Vagina (tissue), 2 donors: ENCODE data around the gene ARL10. TPM values are rescaled to one million over a fixed set of nuclear protein-coding genes. Genes with fewer than 3 reads are reported as not detected.

Experiments
- DNase-seq, 2 donors: peaks; one replicate each; pipeline ENCODE4 v3.0.0-alpha.2; 2017; ENCODE audit errors: extremely low spot score in 2 of 2
- H3K27ac ChIP-seq: fragments of 200-600 bp; sonication (generic); one replicate; pipeline ENCODE4 v1.5.1; 2019
- H3K27me3 ChIP-seq: fragments of 200-600 bp; sonication (generic); one replicate; pipeline ENCODE4 v1.5.1; 2019
- H3K36me3 ChIP-seq, 2 donors: fragments of 200-600 bp; sonication (generic); one replicate each; pipeline ENCODE4 v1.5.1; 2017 to 2019
- H3K4me1 ChIP-seq: fragments of 200-600 bp; sonication (generic); one replicate; pipeline ENCODE4 v1.5.1; 2019
- H3K4me3 ChIP-seq, 2 donors: fragments of 200-600 bp; sonication (generic); 1 replicate in 1 of 2; 2 replicates in 1 of 2; pipeline ENCODE4 v1.5.1; 2016 to 2019
- H3K9me3 ChIP-seq: fragments of 200-600 bp; sonication (generic); one replicate; pipeline ENCODE4 v1.5.1; 2019
- POLR2A ChIP-seq, 2 donors: fragments of 450-650 bp; IDR thresholded peaks; one replicate each; pipeline ENCODE4 v1.6.1; 2017; ENCODE audit warnings: antibody characterized with exemption in 2 of 2, mild to moderate bottlenecking in 2 of 2, moderate library complexity in 2 of 2
- POLR2AphosphoS5 ChIP-seq, 2 donors: sonication (generic); formaldehyde crosslinking; IDR thresholded peaks; one replicate each; pipeline ENCODE4 v1.9.0; 2017; ENCODE audit warnings: antibody characterized with exemption in 2 of 2, mild to moderate bottlenecking in 2 of 2, low read depth in 1 of 2; ENCODE audit not compliant: insufficient read depth in 1 of 2
- intact Hi-C: fragments of 100-400 bp; cut with DNase I; formaldehyde crosslinking; loops from one replicate; pipeline ENCODE4 v1.15.1; 2023
- total RNA-seq: library from RNA; depleted of rRNA; stranded (reverse); fragments of >200 nt; gene quantifications from one replicate; pipeline ENCODE4 v1.2.3, GENCODE V29; 2016
- TF ChIP-seq, protein P1 (sequence below), 3 experiments: fragments of 450-650 bp in 2 of 3; fragments of 200-600 bp in 1 of 3; sonication (generic) in 1 of 3; IDR thresholded peaks; one replicate each; pipeline ENCODE4 v1.5.1; 2017 to 2019; ENCODE audit warnings: antibody characterized with exemption in 3 of 3, mild to moderate bottlenecking in 2 of 3, moderate library complexity in 2 of 3

The ARL10 gene
- total RNA-seq, 1 donor from 2014 or later: 9.8 TPM

DNA sequence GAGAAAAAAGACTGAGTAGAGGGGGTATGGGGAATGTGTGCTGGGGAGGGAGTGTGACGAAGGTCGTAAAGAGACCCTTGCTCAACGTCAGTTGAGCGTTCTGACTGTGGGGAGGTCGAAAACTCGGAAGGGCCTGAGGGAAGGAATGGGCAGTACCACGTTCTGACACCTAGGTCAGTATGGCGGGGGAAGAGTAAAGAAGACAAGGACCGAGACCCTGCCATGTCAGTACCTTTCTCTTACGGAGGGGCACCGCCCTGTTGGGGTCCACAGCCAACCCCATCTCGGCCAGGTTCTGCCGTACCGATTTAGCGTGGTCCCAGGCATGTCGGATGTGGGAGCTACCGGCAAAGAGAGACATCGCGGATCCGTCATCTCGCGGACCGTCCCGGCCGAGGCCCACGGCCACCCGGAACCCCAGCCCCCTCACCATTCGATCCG is 22.7 kb downstream of the ARL10 start:
- intact Hi-C loops: no loop called here
- H3K4me3 ChIP-seq: peak overlapping the region; percentile 76 to 84
- DNase-seq: no peak
- H3K27ac ChIP-seq: peak overlapping the region; percentile 86
- H3K27me3 ChIP-seq: no peaks in the 10 kb centered on the region
- peaks cover 0 to 55% of the 10 kb centered on the region in 2 donors for H3K36me3 ChIP-seq
- TF ChIP-seq, protein P1, sequence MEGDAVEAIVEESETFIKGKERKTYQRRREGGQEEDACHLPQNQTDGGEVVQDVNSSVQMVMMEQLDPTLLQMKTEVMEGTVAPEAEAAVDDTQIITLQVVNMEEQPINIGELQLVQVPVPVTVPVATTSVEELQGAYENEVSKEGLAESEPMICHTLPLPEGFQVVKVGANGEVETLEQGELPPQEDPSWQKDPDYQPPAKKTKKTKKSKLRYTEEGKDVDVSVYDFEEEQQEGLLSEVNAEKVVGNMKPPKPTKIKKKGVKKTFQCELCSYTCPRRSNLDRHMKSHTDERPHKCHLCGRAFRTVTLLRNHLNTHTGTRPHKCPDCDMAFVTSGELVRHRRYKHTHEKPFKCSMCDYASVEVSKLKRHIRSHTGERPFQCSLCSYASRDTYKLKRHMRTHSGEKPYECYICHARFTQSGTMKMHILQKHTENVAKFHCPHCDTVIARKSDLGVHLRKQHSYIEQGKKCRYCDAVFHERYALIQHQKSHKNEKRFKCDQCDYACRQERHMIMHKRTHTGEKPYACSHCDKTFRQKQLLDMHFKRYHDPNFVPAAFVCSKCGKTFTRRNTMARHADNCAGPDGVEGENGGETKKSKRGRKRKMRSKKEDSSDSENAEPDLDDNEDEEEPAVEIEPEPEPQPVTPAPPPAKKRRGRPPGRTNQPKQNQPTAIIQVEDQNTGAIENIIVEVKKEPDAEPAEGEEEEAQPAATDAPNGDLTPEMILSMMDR (IDR thresholded peaks at IDR 0.05): no peak
- TF ChIP-seq POLR2A (IDR thresholded peaks at IDR 0.05) (no peak), POLR2AphosphoS5 (IDR thresholded peaks at IDR 0.05; ENCODE audit: insufficient read depth in 1 of 2, low read depth in 1 of 2) (no peak)
- peaks cover 25% of the 10 kb centered on the region for H3K4me1 ChIP-seq
- no peaks in the 10 kb centered on the region for H3K9me3 ChIP-seq

DNA sequence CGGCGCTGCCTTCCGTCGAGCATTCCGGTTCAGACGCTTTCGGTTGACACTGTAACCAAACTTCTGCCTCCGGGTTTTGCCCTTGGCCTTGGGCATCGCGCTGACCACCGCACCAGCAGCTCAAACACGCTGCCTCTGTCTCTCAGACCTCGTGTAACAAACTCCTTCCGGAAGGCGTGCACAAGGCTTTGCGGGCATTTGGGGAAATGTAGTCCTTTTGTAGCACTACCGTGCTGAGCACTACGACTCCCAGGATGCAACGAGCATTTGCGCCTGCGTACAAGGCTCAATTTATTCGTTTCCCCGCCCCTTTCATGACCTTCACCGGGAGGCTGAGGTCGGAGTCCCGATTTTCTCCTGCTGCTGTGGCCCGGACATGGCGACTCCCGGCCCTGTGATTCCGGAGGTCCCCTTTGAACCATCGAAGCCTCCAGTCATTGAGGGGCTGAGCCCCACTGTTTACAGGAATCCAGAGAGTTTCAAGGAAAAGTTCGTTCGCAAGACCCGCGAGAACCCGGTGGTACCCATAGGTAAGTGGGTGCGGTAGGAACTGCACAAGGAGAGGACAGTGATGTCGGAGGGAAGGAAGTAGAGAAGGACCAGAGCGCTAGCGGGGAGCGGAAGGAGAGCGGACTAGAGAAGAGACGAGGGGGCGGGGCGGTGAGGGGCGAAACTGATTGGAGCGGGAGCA is 23.3 kb downstream of the ARL10 start, which contains the start of the genes HIGD2A and NOP16:
Gene HIGD2A (plus strand): TSS at position 308 of the 691 bp plus-strand sequence. CDS start 69 bp downstream, at position 377.
Gene NOP16 (minus strand): TSS at position 155 of the 691 bp plus-strand sequence. CDS start 59 bp downstream, at position 96.
- TF ChIP-seq POLR2A (IDR thresholded peaks at IDR 0.05): no peak
- TF ChIP-seq POLR2AphosphoS5 (IDR thresholded peaks at IDR 0.05; ENCODE audit: insufficient read depth in 1 of 2, low read depth in 1 of 2): peak; percentile 95 to 96
- TF ChIP-seq, protein P1 (IDR thresholded peaks at IDR 0.05): peak in 1 of 3 experiments; percentile 27
- intact Hi-C loops: no loop called here
- Histone ChIP-seq H3K4me3 (peak within 1 kb of the TSS; percentile 76 to 84), H3K36me3 (peaks cover 0 to 55% of the 10 kb centered on the region in 2 donors), H3K27me3 (no peaks in the 10 kb centered on the region), H3K4me1 (peaks cover 25% of the 10 kb centered on the region), H3K9me3 (no peaks in the 10 kb centered on the region), H3K27ac (peak within 1 kb of the TSS; percentile 86)
- DNase-seq: peak in 1 of 2 donors; percentile 99

DNA sequence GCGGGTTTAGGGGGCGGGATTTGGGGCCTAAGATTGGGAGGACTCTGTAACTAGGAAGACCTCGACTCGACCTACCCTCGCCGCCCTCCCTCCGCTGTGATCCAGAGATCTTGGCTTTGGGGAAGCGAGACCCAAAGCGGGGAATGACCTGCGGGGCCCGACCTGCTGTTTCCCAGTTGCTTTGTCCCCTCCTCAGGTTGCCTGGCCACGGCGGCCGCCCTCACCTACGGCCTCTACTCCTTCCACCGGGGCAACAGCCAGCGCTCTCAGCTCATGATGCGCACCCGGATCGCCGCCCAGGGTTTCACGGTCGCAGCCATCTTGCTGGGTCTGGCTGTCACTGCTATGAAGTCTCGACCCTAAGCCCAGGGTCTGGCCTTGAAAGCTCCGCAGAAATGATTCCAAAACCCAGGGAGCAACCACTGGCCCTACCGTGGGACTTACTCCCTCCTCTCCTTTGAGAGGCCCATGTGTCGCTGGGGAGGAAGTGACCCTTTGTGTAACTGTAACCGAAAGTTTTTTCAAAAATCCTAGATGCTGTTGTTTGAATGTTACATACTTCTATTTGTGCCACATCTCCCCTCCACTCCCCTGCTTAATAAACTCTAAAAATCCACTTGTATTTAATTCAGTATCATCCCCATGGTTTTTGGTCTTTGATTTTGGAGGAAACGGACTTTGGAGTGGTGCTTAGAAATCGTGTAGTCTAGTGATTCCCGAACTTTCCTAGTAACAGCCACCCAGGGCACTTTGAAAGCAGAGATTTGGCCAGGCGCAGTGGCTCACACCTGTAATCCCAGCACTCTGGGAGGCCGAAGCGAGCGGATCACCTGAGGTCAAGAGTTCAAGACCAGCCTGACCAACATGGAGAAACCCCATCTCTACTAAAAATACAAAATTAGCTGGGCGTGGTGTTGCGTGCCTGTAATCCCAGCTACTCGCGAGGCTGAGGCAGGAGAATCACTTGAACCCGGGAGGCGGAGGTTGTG is 24.1 kb downstream of the ARL10 start:
- DNase-seq: no peak
- TF ChIP-seq, protein P1 (IDR thresholded peaks at IDR 0.05): no peak
- TF ChIP-seq POLR2A (IDR thresholded peaks at IDR 0.05) (peak; percentile 42 to 67), POLR2AphosphoS5 (IDR thresholded peaks at IDR 0.05; ENCODE audit: insufficient read depth in 1 of 2, low read depth in 1 of 2) (peak in 1 of 2 donors; percentile 76)
- intact Hi-C loops: no loop called here
- H3K4me1 ChIP-seq: peaks cover 25% of the 10 kb centered on the region
- H3K27ac ChIP-seq: peak overlapping the region; percentile 86
- H3K27me3 ChIP-seq: no peaks in the 10 kb centered on the region
- H3K36me3 ChIP-seq: peaks cover 0 to 52% of the 10 kb centered on the region in 2 donors
- no peaks in the 10 kb centered on the region for H3K9me3 ChIP-seq
- H3K4me3 ChIP-seq: peak overlapping the region; percentile 76 to 84

DNA sequence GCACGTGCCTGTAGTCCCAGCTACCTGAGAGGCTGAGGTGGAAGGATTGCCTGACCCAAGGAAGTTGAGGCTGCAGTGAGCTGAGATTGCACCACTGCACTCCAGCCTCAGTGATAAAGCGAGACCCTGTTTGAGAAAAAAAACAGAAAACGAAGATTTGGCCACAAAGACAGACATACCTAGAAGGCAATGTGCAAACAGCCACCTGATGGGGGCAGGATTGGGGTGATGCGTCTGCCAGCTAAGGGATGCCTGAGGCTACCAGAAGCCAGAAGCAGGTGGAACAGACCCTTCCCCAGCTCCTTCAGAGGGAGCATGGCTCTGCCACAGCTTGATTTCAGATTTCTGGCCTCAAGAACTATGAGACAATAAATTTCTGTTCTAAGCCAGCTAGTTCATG is 26.2 kb downstream of the ARL10 start:
- peaks cover 0 to 51% of the 10 kb centered on the region in 2 donors for H3K36me3 ChIP-seq

More for the DNA sequence above, 26.2 kb downstream of the ARL10 start:
- no peaks in the 10 kb centered on the region for H3K9me3 ChIP-seq
- no peak overlapping the region for H3K27ac ChIP-seq
- DNase-seq: no peak
- intact Hi-C loops: no loop called here
- TF ChIP-seq POLR2A (IDR thresholded peaks at IDR 0.05) (no peak), POLR2AphosphoS5 (IDR thresholded peaks at IDR 0.05; ENCODE audit: insufficient read depth in 1 of 2, low read depth in 1 of 2) (no peak)
- TF ChIP-seq, protein P1 (IDR thresholded peaks at IDR 0.05): no peak
- H3K4me3 ChIP-seq: no peak overlapping the region
- H3K4me1 ChIP-seq: peaks cover 24% of the 10 kb centered on the region
- no peaks in the 10 kb centered on the region for H3K27me3 ChIP-seq
